Mucosa of gallbladder (tissue), 1 donor: Measurements from ENCODE around the gene WDTC1. TPM values are rescaled to one million over a fixed set of nuclear protein-coding genes. Genes with fewer than 3 reads are reported as not detected.
"Not testable (repeated sequence)": the region's sequence is repeated elsewhere in the genome, so short reads cannot be mapped to it uniquely, and the experiment has no call there.

ENCODE experiments used
- DNase-seq: peaks from one replicate; pipeline ENCODE4 v3.0.0-alpha.2; 2020; ENCODE audit warnings: low spot score
- total RNA-seq: library from RNA; stranded (reverse); gene quantifications from one replicate; pipeline ENCODE4 v1.2.1, GENCODE V29; 2021
- donor health status: DM: no; HTN: no; CAD: no.

The WDTC1 gene
- total RNA-seq, 1 donor from 2014 or later = 52.6 TPM

GRCh38 chr1:27246194-27246593 is 11.8 kb downstream of the WDTC1 start:
- DNase-seq = no peak

- DNase-seq = no peak
These were observed 19.2 kb downstream of the WDTC1 start for GRCh38 chr1:27253596-27253995.

- no peak for DNase-seq
These were observed 20.7 kb downstream of the WDTC1 start for GRCh38 chr1:27255136-27255535.

GRCh38 chr1:27257155-27257554 is 22.7 kb downstream of the WDTC1 start:
- no peak for DNase-seq

- no peak for DNase-seq
These were observed 24.2 kb downstream of the WDTC1 start for GRCh38 chr1:27258598-27258997.

GRCh38 chr1:27267153-27267552 is 32.7 kb downstream of the WDTC1 start:
- DNase-seq = no peak

- DNase-seq = no peak
These were observed 34.8 kb downstream of the WDTC1 start for GRCh38 chr1:27269276-27269675.

GRCh38 chr1:27274204-27274603 is 39.8 kb downstream of the WDTC1 start:
- no peak for DNase-seq

GRCh38 chr1:27275696-27276095 is 41.3 kb downstream of the WDTC1 start:
- DNase-seq = no peak

GRCh38 chr1:27284425-27285273 is 50.2 kb downstream of the WDTC1 start:
- DNase-seq = peak; percentile 89

GRCh38 chr1:27285274-27285660 is 50.8 kb downstream of the WDTC1 start:
- no peak for DNase-seq

- DNase-seq = not testable (repeated sequence)
These were observed 51.4 kb downstream of the WDTC1 start for GRCh38 chr1:27285821-27286220.

GRCh38 chr1:27289125-27289524 is 54.7 kb downstream of the WDTC1 start:
- not testable (repeated sequence) for DNase-seq

GRCh38 chr1:27290581-27290980 is 56.1 kb downstream of the WDTC1 start:
- no peak for DNase-seq

GRCh38 chr1:27292106-27292505 is 57.7 kb downstream of the WDTC1 start:
- no peak for DNase-seq

- no peak for DNase-seq
These were observed 59.5 kb downstream of the WDTC1 start for GRCh38 chr1:27293915-27294314.

- peak; percentile 53 for DNase-seq
These were observed 62.4 kb downstream of the WDTC1 start for GRCh38 chr1:27296773-27297291.

GRCh38 chr1:27297903-27298302 is 63.5 kb downstream of the WDTC1 start:
- DNase-seq = no peak

- DNase-seq = no peak
These were observed 64.4 kb downstream of the WDTC1 start for GRCh38 chr1:27298632-27299384.

GRCh38 chr1:27299385-27300271 is 65.2 kb downstream of the WDTC1 start:
- peak; percentile 65 for DNase-seq

GRCh38 chr1:27300341-27301051 is 66.1 kb downstream of the WDTC1 start:
- DNase-seq = peak; percentile 82
